Retinal pigment epithelial cell (primary cell): ENCODE measurements around the gene KAZALD1.

Experiments
- DNase-seq: peaks from one replicate; pipeline ENCODE4 v3.0.0-alpha.2; 2010; ENCODE audit warnings: low read depth
- H3K4me3 ChIP-seq: 2 replicates; pipeline ENCODE4 v1.5.1; 2011; ENCODE audit warnings: mild to moderate bottlenecking, low read length, control low read depth, moderate library complexity
- TF ChIP-seq, protein P1 (sequence below): conservative IDR thresholded peaks from 2 replicates; pipeline ENCODE4 v1.5.1; 2011; ENCODE audit warnings: low read depth, low read length, control low read depth, inconsistent platforms

Gene KAZALD1

DNA sequence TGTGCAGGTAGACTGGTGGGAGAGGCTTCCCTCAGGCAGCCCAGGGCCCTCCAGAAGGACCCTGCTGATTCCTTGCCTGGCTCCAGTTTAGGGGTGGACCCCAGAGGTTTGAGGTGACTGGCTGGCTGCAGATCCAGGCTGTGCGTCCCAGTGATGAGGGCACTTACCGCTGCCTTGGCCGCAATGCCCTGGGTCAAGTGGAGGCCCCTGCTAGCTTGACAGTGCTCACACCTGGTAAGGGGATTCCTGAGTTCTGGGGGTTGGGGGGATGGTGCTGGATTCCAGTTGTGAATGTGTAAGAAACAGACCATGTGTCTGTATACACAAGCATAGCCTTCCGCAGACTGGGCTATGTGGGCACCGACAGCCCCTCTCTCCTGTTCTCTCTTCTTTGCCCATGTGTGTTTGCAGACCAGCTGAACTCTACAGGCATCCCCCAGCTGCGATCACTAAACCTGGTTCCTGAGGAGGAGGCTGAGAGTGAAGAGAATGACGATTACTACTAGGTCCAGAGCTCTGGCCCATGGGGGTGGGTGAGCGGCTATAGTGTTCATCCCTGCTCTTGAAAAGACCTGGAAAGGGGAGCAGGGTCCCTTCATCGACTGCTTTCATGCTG, 2.7 kb downstream of the KAZALD1 start:
- no peak for DNase-seq
- H3K4me3 ChIP-seq, result no peak overlapping the region
- TF ChIP-seq, protein P1, sequence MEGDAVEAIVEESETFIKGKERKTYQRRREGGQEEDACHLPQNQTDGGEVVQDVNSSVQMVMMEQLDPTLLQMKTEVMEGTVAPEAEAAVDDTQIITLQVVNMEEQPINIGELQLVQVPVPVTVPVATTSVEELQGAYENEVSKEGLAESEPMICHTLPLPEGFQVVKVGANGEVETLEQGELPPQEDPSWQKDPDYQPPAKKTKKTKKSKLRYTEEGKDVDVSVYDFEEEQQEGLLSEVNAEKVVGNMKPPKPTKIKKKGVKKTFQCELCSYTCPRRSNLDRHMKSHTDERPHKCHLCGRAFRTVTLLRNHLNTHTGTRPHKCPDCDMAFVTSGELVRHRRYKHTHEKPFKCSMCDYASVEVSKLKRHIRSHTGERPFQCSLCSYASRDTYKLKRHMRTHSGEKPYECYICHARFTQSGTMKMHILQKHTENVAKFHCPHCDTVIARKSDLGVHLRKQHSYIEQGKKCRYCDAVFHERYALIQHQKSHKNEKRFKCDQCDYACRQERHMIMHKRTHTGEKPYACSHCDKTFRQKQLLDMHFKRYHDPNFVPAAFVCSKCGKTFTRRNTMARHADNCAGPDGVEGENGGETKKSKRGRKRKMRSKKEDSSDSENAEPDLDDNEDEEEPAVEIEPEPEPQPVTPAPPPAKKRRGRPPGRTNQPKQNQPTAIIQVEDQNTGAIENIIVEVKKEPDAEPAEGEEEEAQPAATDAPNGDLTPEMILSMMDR, result no peak

- no peak for DNase-seq
- H3K4me3 ChIP-seq, result peak overlapping the region; percentile 62
- TF ChIP-seq, protein P1, result no peak
Measured at GRCh38 chr10:101065481-101066145, 3.8 kb downstream of the KAZALD1 start.

GRCh38 chr10:101066146-101066895, 4.5 kb downstream of the KAZALD1 start:
- peak overlapping the region; percentile 62 for H3K4me3 ChIP-seq
- TF ChIP-seq, protein P1, result peak; percentile 70
- DNase-seq, result no peak

DNA sequence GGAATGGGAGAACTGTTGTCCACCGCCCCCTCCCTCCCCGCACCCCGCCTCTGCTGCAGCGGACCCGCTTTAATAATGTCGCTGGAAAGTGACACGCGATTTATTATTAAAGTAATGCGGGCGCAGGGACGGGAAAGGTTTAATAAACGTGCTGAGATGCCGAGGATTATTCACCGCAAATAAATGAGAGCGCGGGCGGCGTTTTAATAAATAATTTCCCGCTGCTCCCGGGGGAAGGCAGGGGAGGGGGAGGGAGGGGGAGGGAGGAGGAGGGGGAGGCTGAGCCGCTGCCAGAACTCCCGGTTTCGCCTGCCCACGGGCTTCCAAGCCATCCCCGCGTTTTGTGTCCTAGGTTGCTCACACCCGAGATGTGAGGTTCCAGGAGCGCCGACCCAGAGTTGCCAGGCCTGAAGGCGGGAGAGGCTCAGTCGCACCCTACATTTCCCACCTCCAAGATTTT, 5.1 kb downstream of the KAZALD1 start:
- peak overlapping the region; percentile 62 for H3K4me3 ChIP-seq
- no peak for DNase-seq
- TF ChIP-seq, protein P1, result no peak

DNA sequence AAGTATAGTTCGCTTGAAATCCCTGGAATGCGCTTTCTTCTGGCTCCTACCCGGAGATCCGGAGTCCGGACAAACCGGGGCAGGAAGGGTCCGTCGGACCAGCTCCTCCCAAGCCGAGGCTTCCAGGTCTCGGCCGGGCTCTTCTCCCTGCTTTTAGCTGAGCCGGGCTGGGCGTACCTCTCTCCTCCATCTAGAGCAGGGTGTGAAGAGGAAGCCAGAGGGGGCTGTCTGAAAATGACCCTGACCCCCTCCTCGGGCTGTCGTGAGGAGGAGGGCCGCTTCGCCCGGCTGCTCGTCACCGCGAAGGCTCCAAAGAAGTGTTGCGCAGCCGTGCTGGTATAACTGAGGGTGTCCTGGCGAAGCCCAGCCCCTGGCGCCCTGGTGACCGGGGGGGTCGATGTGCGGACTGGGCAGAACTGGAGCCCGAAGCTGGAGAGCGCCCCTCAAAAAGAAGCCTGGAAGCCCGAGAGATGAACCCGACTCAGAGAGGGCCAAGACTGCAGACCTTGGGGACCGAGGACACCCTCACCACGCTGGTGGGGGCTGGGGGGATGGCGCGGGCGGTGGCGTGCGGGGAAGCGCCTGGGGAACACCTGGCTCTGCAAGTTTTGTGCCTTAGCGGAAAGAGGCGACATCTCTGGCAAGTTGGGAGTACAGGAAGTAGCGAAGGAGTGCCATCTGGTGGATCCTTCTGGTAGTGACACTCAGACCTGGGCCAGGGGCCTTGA, 5.7 kb downstream of the KAZALD1 start:
- H3K4me3 ChIP-seq, result peak overlapping the region; percentile 62
- TF ChIP-seq, protein P1, result peak; percentile 87
- DNase-seq, result no peak

DNA sequence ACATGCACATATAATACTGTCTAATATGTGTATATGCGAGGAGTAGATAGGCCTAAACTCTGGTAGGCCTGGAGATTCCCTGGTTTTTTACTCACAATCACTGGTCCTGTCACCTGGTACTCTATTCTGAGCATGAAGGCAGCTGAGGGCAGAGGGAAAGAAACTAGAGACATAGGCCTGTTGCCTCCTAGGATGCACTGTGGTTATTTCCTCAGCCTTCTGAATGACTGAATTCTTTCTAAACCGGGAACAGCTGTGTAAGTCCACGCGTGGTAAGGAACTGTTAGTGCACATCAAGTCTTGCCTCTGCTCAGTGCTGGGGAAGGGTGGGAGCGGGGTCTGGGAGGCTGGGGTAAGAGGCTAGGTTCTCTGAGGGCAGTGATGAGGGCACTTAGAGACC, 7.7 kb downstream of the KAZALD1 start:
- no peak for DNase-seq
- no peak overlapping the region for H3K4me3 ChIP-seq
- TF ChIP-seq, protein P1, result no peak
